Trophoblast cell (in vitro differentiated cells and primary cell): ENCODE measurements around the gene ALPK3.
A peak's percentile ranks its signal among the peaks of the same experiment; 100 is the strongest.

Experiments used
- DNase-seq, 2 donors: peaks; one replicate each; pipeline ENCODE4 v3.0.0-alpha.2; 2016
- H2AFZ ChIP-seq: 2 replicates; pipeline ENCODE4 v1.6.1; 2013; ENCODE audit warnings: low read length, moderate library complexity, mild to moderate bottlenecking; ENCODE audit not compliant: insufficient read depth, poor library complexity
- H2AK5ac ChIP-seq: 2 replicates; pipeline ENCODE4 v1.6.1; 2013; ENCODE audit warnings: mild to moderate bottlenecking, low read length
- H2BK120ac ChIP-seq: 2 replicates; pipeline ENCODE4 v1.6.1; 2013; ENCODE audit warnings: low read length, mild to moderate bottlenecking, moderate library complexity; ENCODE audit not compliant: insufficient read depth, poor library complexity
- H2BK12ac ChIP-seq: 2 replicates; pipeline ENCODE4 v1.6.1; 2013; ENCODE audit warnings: mild to moderate bottlenecking, low read length, moderate library complexity
- H2BK5ac ChIP-seq: 2 replicates; pipeline ENCODE4 v1.6.1; 2013; ENCODE audit warnings: low read length, low read depth, moderate library complexity, mild to moderate bottlenecking; ENCODE audit not compliant: poor library complexity
- H3K14ac ChIP-seq: 2 replicates; pipeline ENCODE4 v1.6.1; 2013; ENCODE audit warnings: mild to moderate bottlenecking, low read length
- H3K18ac ChIP-seq: 2 replicates; pipeline ENCODE4 v1.6.1; 2013; ENCODE audit warnings: mild to moderate bottlenecking, low read length
- H3K23ac ChIP-seq: 2 replicates; pipeline ENCODE4 v1.6.1; 2013; ENCODE audit warnings: low read length
- H3K27ac ChIP-seq: 2 replicates; pipeline ENCODE4 v1.5.1; 2013; ENCODE audit warnings: low read depth, mild to moderate bottlenecking, inconsistent platforms, low read length, moderate library complexity
- H3K27me3 ChIP-seq: 2 replicates; pipeline ENCODE4 v1.6.1; 2013; ENCODE audit warnings: inconsistent platforms, mild to moderate bottlenecking, low read length, moderate library complexity; ENCODE audit not compliant: insufficient read depth
- H3K36me3 ChIP-seq, 2 experiments: 1 replicate in 1 of 2; 2 replicates in 1 of 2; pipeline ENCODE4 v1.6.1; 2013; ENCODE audit warnings: low read length in 2 of 2, mild to moderate bottlenecking in 2 of 2, moderate library complexity in 1 of 2; ENCODE audit not compliant: insufficient read depth in 2 of 2, control insufficient read depth in 1 of 2
- H3K4ac ChIP-seq: 2 replicates; pipeline ENCODE4 v1.6.1; 2013; ENCODE audit warnings: low read depth, mild to moderate bottlenecking, low read length, moderate library complexity
- H3K4me1 ChIP-seq, 2 experiments: 1 replicate in 1 of 2; 2 replicates in 1 of 2; pipeline ENCODE4 v1.6.1; 2013; ENCODE audit warnings: low read length in 2 of 2, mild to moderate bottlenecking in 2 of 2, moderate library complexity in 1 of 2; ENCODE audit not compliant: insufficient read depth in 2 of 2, control insufficient read depth in 1 of 2
- H3K4me2 ChIP-seq: 2 replicates; pipeline ENCODE4 v1.6.1; 2013; ENCODE audit warnings: inconsistent platforms, mild to moderate bottlenecking, low read length, moderate library complexity
- H3K4me3 ChIP-seq: 2 replicates; pipeline ENCODE4 v1.5.1; 2013; ENCODE audit warnings: mild to moderate bottlenecking, low read depth, low read length, inconsistent platforms
- H3K79me1 ChIP-seq: one replicate; pipeline ENCODE4 v1.6.1; 2013; ENCODE audit warnings: low read length
- H3K79me2 ChIP-seq: 2 replicates; pipeline ENCODE4 v1.6.1; 2013; ENCODE audit warnings: low read length, mild to moderate bottlenecking; ENCODE audit not compliant: control insufficient read depth, insufficient read depth, poor library complexity
- H3K9ac ChIP-seq: 2 replicates; pipeline ENCODE4 v1.6.1; 2013; ENCODE audit warnings: mild to moderate bottlenecking, low read length
- H3K9me3 ChIP-seq: 2 replicates; pipeline ENCODE4 v1.6.1; 2013; ENCODE audit warnings: low read depth, mild to moderate bottlenecking, control low read depth, inconsistent platforms, low read length; ENCODE audit not compliant: insufficient read depth
- H4K12ac ChIP-seq: 2 replicates; pipeline ENCODE4 v1.6.1; 2013; ENCODE audit warnings: low read depth, mild to moderate bottlenecking, low read length, moderate library complexity
- H4K8ac ChIP-seq: 2 replicates; pipeline ENCODE4 v1.6.1; 2013; ENCODE audit warnings: low read depth, mild to moderate bottlenecking, low read length, moderate library complexity
- H4K91ac ChIP-seq: one replicate; pipeline ENCODE4 v1.6.1; 2013; ENCODE audit warnings: low read depth, mild to moderate bottlenecking, low read length, moderate library complexity
- whole genome bisulfite sequencing: extraction: QIAGEN DNeasy Blood & Tissue Kit; methylation state at CpG from one replicate; pipeline ENCODE4 v1.1.7; 2013; ENCODE audit warnings: missing lambda C conversion rate; ENCODE audit not compliant: insufficient read length, insufficient coverage; ENCODE audit errors: extremely low coverage; 5-methylcytosine and 5-hydroxymethylcytosine counted together

ALPK3 gene

GRCh38 chr15:84892786-84893307 lies 75.7 kb downstream of the ALPK3 start:
- DNase-seq, result no peak
- H3K9me3 ChIP-seq, result no peaks in the 10 kb centered on the region
- H3K27me3 ChIP-seq, result no peaks in the 10 kb centered on the region
- no peak overlapping the region for H3K9ac ChIP-seq
- H3K79me1 ChIP-seq, result no peaks in the 10 kb centered on the region
- H4K91ac ChIP-seq, result peak overlapping the region; percentile 19
- H3K4me2 ChIP-seq, result no peak overlapping the region
- no peak overlapping the region for H3K23ac ChIP-seq
- no peak overlapping the region for H3K27ac ChIP-seq
- peak overlapping the region; percentile 20 for H2AK5ac ChIP-seq
- no peak overlapping the region for H2BK5ac ChIP-seq
- H4K8ac ChIP-seq, result no peak overlapping the region
- H3K4me3 ChIP-seq, result no peak overlapping the region
- whole genome bisulfite sequencing, result no CpG with 5 or more reads among the region's 10 CpGs
- no peak overlapping the region for H2BK120ac ChIP-seq
- H3K18ac ChIP-seq, result no peak overlapping the region
- H3K79me2 ChIP-seq, result no peaks in the 10 kb centered on the region
- no peak overlapping the region for H3K4ac ChIP-seq
- no peak overlapping the region for H2AFZ ChIP-seq
- peak overlapping the region; percentile 18 for H2BK12ac ChIP-seq
- H4K12ac ChIP-seq, result no peak overlapping the region
- H3K14ac ChIP-seq, result no peak overlapping the region
- H3K36me3 ChIP-seq, result no peaks in the 10 kb centered on the region
- peaks cover 10 to 12% of the 10 kb centered on the region in 2 experiments for H3K4me1 ChIP-seq

- peak overlapping the region; percentile 25 for H4K91ac ChIP-seq
- H3K9me3 ChIP-seq, result no peaks in the 10 kb centered on the region
- WGBS, result no CpG with 5 or more reads among the region's 10 CpGs
Observed at GRCh38 chr15:84893607-84894006, 76.5 kb downstream of the ALPK3 start.

GRCh38 chr15:84894736-84895425 lies 77.7 kb downstream of the ALPK3 start:
- Histone ChIP-seq H3K4me3 (no peak overlapping the region), H3K23ac (no peak overlapping the region), H3K79me2 (no peaks in the 10 kb centered on the region), H2AFZ (no peak overlapping the region), H3K4me1 (peaks cover 10 to 15% of the 10 kb centered on the region in 2 experiments), H3K4me2 (no peak overlapping the region), H3K79me1 (no peaks in the 10 kb centered on the region), H3K14ac (peak overlapping the region; percentile 6), H3K9me3 (no peaks in the 10 kb centered on the region), H2AK5ac (peak overlapping the region; percentile 57), H2BK12ac (peak overlapping the region; percentile 61), H3K27me3 (no peaks in the 10 kb centered on the region), H3K18ac (peak overlapping the region; percentile 1), H3K36me3 (no peaks in the 10 kb centered on the region), H4K12ac (no peak overlapping the region), H4K91ac (peak overlapping the region; percentile 67), H2BK5ac (peak overlapping the region; percentile 45), H4K8ac (no peak overlapping the region), H3K4ac (peak overlapping the region; percentile 10), H3K27ac (peak overlapping the region; percentile 52), H2BK120ac (peak overlapping the region; percentile 4), H3K9ac (no peak overlapping the region)
- WGBS, result no CpG with 5 or more reads among the region's 12 CpGs
- DNase-seq, result peak; percentile 93 to 94

More at GRCh38 chr15:84893607-84894006, 76.5 kb downstream of the ALPK3 start:
- no peak for DNase-seq
- Histone ChIP-seq H3K79me1 (no peaks in the 10 kb centered on the region), H2AFZ (no peak overlapping the region), H3K4me2 (no peak overlapping the region), H2BK5ac (no peak overlapping the region), H3K23ac (no peak overlapping the region), H2BK120ac (no peak overlapping the region), H4K12ac (no peak overlapping the region), H3K4ac (no peak overlapping the region), H3K27ac (no peak overlapping the region), H2AK5ac (peak overlapping the region; percentile 49), H4K8ac (no peak overlapping the region), H3K27me3 (no peaks in the 10 kb centered on the region), H3K4me3 (no peak overlapping the region), H3K4me1 (peaks cover 10 to 13% of the 10 kb centered on the region in 2 experiments), H3K79me2 (no peaks in the 10 kb centered on the region), H3K14ac (peak overlapping the region; percentile 5), H3K9ac (no peak overlapping the region), H2BK12ac (no peak overlapping the region), H3K18ac (no peak overlapping the region), H3K36me3 (no peaks in the 10 kb centered on the region)

- Histone ChIP-seq H2AFZ (no peak overlapping the region), H4K91ac (no peak overlapping the region), H2BK5ac (no peak overlapping the region), H2AK5ac (no peak overlapping the region), H4K12ac (no peak overlapping the region), H3K4ac (no peak overlapping the region), H3K4me2 (no peak overlapping the region), H3K23ac (no peak overlapping the region), H3K9me3 (no peaks in the 10 kb centered on the region), H3K14ac (no peak overlapping the region), H3K4me1 (peaks cover 14 to 16% of the 10 kb centered on the region in 2 experiments), H3K4me3 (no peak overlapping the region), H2BK120ac (no peak overlapping the region), H4K8ac (no peak overlapping the region), H3K79me2 (no peaks in the 10 kb centered on the region), H3K79me1 (no peaks in the 10 kb centered on the region), H3K18ac (no peak overlapping the region), H3K27me3 (no peaks in the 10 kb centered on the region), H3K36me3 (no peaks in the 10 kb centered on the region), H3K9ac (no peak overlapping the region), H2BK12ac (no peak overlapping the region), H3K27ac (peak overlapping the region; percentile 59)
- DNase-seq, result peak in 1 of 2 donors; percentile 67
- no CpG with 5 or more reads among the region's 4 CpGs for WGBS
Observed at GRCh38 chr15:84898761-84899160, 81.6 kb downstream of the ALPK3 start.
